Measurements from ENCODE around the gene POLR1A. TPM values are rescaled to one million over a fixed set of nuclear protein-coding genes. Genes with fewer than 3 reads are reported as not detected.

POLR1A gene
- total and polyA plus RNA-seq, 4 donors = 5.5 to 39.1 (median 9.7) TPM

GRCh38 chr2:86048383-86048701 is 57.3 kb downstream of the POLR1A start:
- Histone ChIP-seq H3K4me3 (no peak overlapping the region), H3K4me1 (ENCODE audit: control insufficient read depth in 5 of 5, insufficient read depth in 5 of 5, low read length in 5 of 5) (peaks cover 0 to 6% (median 0%) of the 10 kb centered on the region in 5 donors), H3K9ac (ENCODE audit: insufficient read depth in 1 of 2, low read length in 2 of 2) (no peak overlapping the region), H3K9me3 (ENCODE audit: control insufficient read depth in 4 of 4, insufficient read depth in 3 of 4, low read length in 3 of 4) (peaks cover 0 to 2% (median 0%) of the 10 kb centered on the region in 4 donors), H3K27me3 (ENCODE audit: control insufficient read depth in 3 of 3, insufficient read depth in 3 of 3, low read length in 2 of 3) (no peaks in the 10 kb centered on the region), H3K36me3 (ENCODE audit: control insufficient read depth in 4 of 4, insufficient read depth in 4 of 4, low read length in 4 of 4) (peaks cover 32 to 57% (median 46%) of the 10 kb centered on the region in 4 donors), H3K27ac (ENCODE audit: low read depth in 1 of 2, low read length in 1 of 2) (no peak overlapping the region)
- WGBS, 2 donors = 96 to 100% methylated on average over 3 of the region's 3 CpGs
- no peak for TF ChIP-seq CTCF (IDR thresholded peaks at IDR 0.05; ENCODE audit: control extremely low read depth, extremely low read depth)
- no peak for DNase-seq
- ATAC-seq (ENCODE audit: insufficient read depth, low FRiP score) = no peak

- no peak overlapping the region for H3K9ac ChIP-seq (ENCODE audit: insufficient read depth in 1 of 2, low read length in 2 of 2)
- H3K36me3 ChIP-seq (ENCODE audit: control insufficient read depth in 4 of 4, insufficient read depth in 4 of 4, low read length in 4 of 4) = peaks cover 33 to 56% (median 45%) of the 10 kb centered on the region in 4 donors
- peaks cover 0 to 6% (median 0%) of the 10 kb centered on the region in 5 donors for H3K4me1 ChIP-seq (ENCODE audit: control insufficient read depth in 5 of 5, insufficient read depth in 5 of 5, low read length in 5 of 5)
- H3K27me3 ChIP-seq (ENCODE audit: control insufficient read depth in 3 of 3, insufficient read depth in 3 of 3, low read length in 2 of 3) = no peaks in the 10 kb centered on the region
- H3K9me3 ChIP-seq (ENCODE audit: control insufficient read depth in 4 of 4, insufficient read depth in 3 of 4, low read length in 3 of 4) = peaks cover 0 to 2% (median 0%) of the 10 kb centered on the region in 4 donors
- ATAC-seq (ENCODE audit: insufficient read depth, low FRiP score) (no peak), DNase-seq (no peak)
- no peak overlapping the region for H3K27ac ChIP-seq (ENCODE audit: low read depth in 1 of 2, low read length in 1 of 2)
- 91 to 93% methylated on average over 8 of the region's 8 CpGs for WGBS, 2 donors
- TF ChIP-seq CTCF (IDR thresholded peaks at IDR 0.05; ENCODE audit: control extremely low read depth, extremely low read depth) = no peak
- H3K4me3 ChIP-seq = no peak overlapping the region
These were observed 57.9 kb downstream of the POLR1A start for GRCh38 chr2:86047575-86048382.

- Histone ChIP-seq H3K4me3 (no peak overlapping the region), H3K4me1 (ENCODE audit: control insufficient read depth in 5 of 5, insufficient read depth in 5 of 5, low read length in 5 of 5) (peaks cover 0 to 3% (median 0%) of the 10 kb centered on the region in 5 donors), H3K27ac (ENCODE audit: low read depth in 1 of 2, low read length in 1 of 2) (no peak overlapping the region), H3K9ac (ENCODE audit: insufficient read depth in 1 of 2, low read length in 2 of 2) (no peak overlapping the region), H3K27me3 (ENCODE audit: control insufficient read depth in 3 of 3, insufficient read depth in 3 of 3, low read length in 2 of 3) (no peaks in the 10 kb centered on the region), H3K9me3 (ENCODE audit: control insufficient read depth in 4 of 4, insufficient read depth in 3 of 4, low read length in 3 of 4) (no peaks in the 10 kb centered on the region), H3K36me3 (ENCODE audit: control insufficient read depth in 4 of 4, insufficient read depth in 4 of 4, low read length in 4 of 4) (peaks cover 32 to 55% (median 46%) of the 10 kb centered on the region in 4 donors)
- WGBS, 2 donors = 68 to 72% methylated on average over 6 of the region's 6 CpGs
- TF ChIP-seq CTCF (IDR thresholded peaks at IDR 0.05; ENCODE audit: control extremely low read depth, extremely low read depth) = no peak
- DNase-seq (peak in 1 of 3 donors; percentile 32), ATAC-seq (ENCODE audit: insufficient read depth, low FRiP score) (no peak)
These were observed 60.1 kb downstream of the POLR1A start for GRCh38 chr2:86045541-86045940.

All from lung (tissue), 12 donors.